Cardiac muscle cell (in vitro differentiated cells and primary cell): Measurements from ENCODE around the gene EDEM2. TPM values are rescaled to one million over a fixed set of nuclear protein-coding genes. Genes with fewer than 3 reads are reported as not detected.
A peak's percentile ranks its signal among the peaks of the same experiment; 100 is the strongest.
"Not testable (repeated sequence)": the region's sequence is repeated elsewhere in the genome, so short reads cannot be mapped to it uniquely, and the experiment has no call there.

Experiments used
- DNase-seq, 2 donors: peaks; one replicate each; pipeline versions ENCODE4 v3.0.0 to v3.0.0-alpha.2; 2010 to 2017; ENCODE audit warnings: low read depth in 1 of 2, low spot score in 1 of 2
- H3K27ac ChIP-seq: fragments of 200-600 bp; sonication (generic); 2 replicates; pipeline ENCODE4 v1.5.1; 2016
- H3K27me3 ChIP-seq: fragments of 200-600 bp; sonication (generic); 2 replicates; pipeline ENCODE4 v1.6.0; 2016; ENCODE audit warnings: control low read depth
- H3K36me3 ChIP-seq: fragments of 200-600 bp; sonication (generic); 2 replicates; pipeline ENCODE4 v1.5.1; 2016; ENCODE audit warnings: control low read depth
- H3K4me1 ChIP-seq: fragments of 200-600 bp; sonication (generic); 2 replicates; pipeline ENCODE4 v1.8.1; 2017; ENCODE audit warnings: low read depth, mild to moderate bottlenecking, mixed run types
- H3K4me3 ChIP-seq: fragments of 200-600 bp; sonication (generic); 2 replicates; pipeline ENCODE4 v1.5.1; 2016; ENCODE audit warnings: mild to moderate bottlenecking
- H3K9me3 ChIP-seq: fragments of 200-600 bp; sonication (generic); 2 replicates; pipeline ENCODE4 v1.5.1; 2017; ENCODE audit warnings: low read depth, mild to moderate bottlenecking, control low read depth
- polyA plus RNA-seq: library from polyadenylated mRNA; unstranded; fragments of >200 nt; fragmentation: Nextera tagmentation; extraction: Ambion mirVana; gene quantifications from 2 replicates; pipeline ENCODE4 v1.2.1, GENCODE V29; 2016
- total RNA-seq: library from RNA; depleted of rRNA; stranded (reverse); fragments of >200 nt; gene quantifications from 2 replicates; pipeline ENCODE4 v1.2.3, GENCODE V29; 2016
- TF ChIP-seq, protein P1 (sequence below): IDR thresholded peaks from 2 replicates; pipeline ENCODE4 v1.5.1; 2012; ENCODE audit warnings: low read depth, mild to moderate bottlenecking, low read length

EDEM2 gene
- total and polyA plus RNA-seq, 2 experiments from 2014 or later, result 40.1 to 57.5 TPM

DNA sequence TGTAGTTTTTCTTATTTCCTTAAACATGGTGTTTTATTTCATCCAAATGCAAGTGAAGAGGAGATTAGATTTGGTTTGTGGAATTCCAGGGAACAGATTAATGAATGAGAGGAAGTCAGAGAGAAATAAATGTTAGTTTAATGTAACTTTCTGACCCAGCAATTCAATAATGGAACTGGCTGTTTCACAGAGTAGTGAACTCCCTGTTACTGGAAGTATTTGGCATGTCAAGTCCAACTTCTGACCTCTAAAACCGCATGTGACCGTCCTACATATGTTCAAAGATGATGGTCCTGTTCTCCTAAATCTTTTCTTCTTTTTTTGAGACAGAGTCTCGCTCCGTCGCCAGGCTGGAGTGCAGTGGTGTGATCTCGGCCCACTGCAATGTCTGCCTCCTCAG, 43.4 kb upstream of the EDEM2 start:
- DNase-seq, result no peak
- Histone ChIP-seq H3K4me1 (peaks cover 43% of the 10 kb centered on the region), H3K27me3 (no peaks in the 10 kb centered on the region), H3K36me3 (no peaks in the 10 kb centered on the region), H3K27ac (peak overlapping the region; percentile 94), H3K4me3 (no peak overlapping the region), H3K9me3 (no peaks in the 10 kb centered on the region)
- TF ChIP-seq, protein P1, sequence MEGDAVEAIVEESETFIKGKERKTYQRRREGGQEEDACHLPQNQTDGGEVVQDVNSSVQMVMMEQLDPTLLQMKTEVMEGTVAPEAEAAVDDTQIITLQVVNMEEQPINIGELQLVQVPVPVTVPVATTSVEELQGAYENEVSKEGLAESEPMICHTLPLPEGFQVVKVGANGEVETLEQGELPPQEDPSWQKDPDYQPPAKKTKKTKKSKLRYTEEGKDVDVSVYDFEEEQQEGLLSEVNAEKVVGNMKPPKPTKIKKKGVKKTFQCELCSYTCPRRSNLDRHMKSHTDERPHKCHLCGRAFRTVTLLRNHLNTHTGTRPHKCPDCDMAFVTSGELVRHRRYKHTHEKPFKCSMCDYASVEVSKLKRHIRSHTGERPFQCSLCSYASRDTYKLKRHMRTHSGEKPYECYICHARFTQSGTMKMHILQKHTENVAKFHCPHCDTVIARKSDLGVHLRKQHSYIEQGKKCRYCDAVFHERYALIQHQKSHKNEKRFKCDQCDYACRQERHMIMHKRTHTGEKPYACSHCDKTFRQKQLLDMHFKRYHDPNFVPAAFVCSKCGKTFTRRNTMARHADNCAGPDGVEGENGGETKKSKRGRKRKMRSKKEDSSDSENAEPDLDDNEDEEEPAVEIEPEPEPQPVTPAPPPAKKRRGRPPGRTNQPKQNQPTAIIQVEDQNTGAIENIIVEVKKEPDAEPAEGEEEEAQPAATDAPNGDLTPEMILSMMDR, result no peak

DNA sequence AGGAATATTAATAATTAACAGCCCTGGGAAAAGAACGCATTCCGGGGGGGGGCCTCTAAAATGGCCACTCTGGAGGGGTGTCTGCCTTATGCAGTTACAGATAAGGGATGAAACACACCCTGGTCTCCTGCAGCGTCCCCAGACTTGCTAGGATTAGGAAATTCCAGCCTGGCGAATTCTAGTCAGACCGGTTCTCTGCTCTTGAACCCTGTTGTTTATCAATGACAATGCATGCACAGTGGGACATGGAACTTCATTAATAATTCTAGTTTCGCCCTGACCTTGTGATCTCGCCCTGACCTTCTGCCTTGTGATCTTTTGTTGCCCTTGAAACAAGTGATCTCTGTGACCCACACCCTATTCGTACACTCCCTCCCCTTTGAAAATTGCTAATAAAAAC, 42.1 kb upstream of the EDEM2 start:
- not testable (repeated sequence) for H3K27me3 ChIP-seq, H3K9me3 ChIP-seq, DNase-seq, H3K36me3 ChIP-seq, H3K4me3 ChIP-seq, H3K27ac ChIP-seq
- peaks cover 40% of the 10 kb centered on the region for H3K4me1 ChIP-seq

DNA sequence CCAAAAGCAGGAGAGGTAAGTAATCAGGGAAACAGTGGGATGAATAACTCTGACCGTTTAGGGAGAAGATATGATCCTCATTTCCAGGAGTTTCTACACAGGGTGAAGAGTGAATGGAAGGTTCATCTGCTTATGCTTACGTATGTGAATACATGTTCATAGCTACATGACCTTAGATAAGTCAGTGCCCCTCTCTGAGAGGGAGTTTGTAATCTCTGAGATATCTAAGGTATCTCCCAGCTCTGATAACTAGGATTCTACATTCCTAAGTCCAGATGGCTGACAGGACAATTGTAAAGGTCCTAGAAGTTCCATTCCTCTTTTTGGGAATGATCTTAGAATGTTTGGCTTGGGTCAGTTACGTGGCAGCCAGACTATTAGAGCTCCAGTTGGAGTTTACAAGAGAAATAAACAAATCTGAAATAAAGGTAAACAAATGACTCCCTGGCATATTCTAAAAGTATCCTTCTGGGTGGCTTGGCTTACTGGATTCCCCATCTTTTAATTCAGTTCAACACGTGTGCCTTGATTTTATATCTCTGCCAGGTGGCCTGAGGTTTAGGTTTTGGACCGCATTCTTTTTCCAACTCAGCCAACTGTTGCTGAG, 40.6 kb upstream of the EDEM2 start:
- Histone ChIP-seq H3K4me3 (no peak overlapping the region), H3K27ac (peak overlapping the region; percentile 29), H3K9me3 (no peaks in the 10 kb centered on the region), H3K27me3 (no peaks in the 10 kb centered on the region), H3K36me3 (no peaks in the 10 kb centered on the region), H3K4me1 (peaks cover 24% of the 10 kb centered on the region)
- TF ChIP-seq, protein P1, result no peak
- no peak for DNase-seq

GRCh38 chr20:35186691-35187289, 39.7 kb upstream of the EDEM2 start:
- H3K9me3 ChIP-seq, H3K4me3 ChIP-seq, DNase-seq, H3K36me3 ChIP-seq, H3K27ac ChIP-seq, H3K27me3 ChIP-seq: not testable (repeated sequence)
- peaks cover 18% of the 10 kb centered on the region for H3K4me1 ChIP-seq

DNA sequence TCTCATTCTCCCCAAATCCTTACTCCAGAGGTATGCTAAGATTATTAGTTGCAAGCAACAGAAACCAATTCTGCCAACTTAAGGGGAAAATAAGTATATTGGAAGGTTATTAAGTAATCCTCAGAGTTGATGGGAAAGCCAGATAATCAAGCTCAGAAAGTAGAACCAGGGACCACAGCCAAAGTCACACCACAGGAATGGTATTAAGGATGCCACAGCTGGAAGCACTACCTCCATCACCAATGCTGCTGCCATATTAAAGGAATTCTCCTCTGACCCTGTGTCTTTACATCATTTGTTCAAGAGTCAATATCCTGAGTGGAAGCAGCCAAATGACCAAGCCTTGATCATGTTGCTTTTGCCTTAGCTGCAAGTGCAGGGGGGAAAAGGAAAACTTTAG, 34.6 kb upstream of the EDEM2 start:
- no peak overlapping the region for H3K27ac ChIP-seq
- H3K9me3 ChIP-seq, result no peaks in the 10 kb centered on the region
- TF ChIP-seq, protein P1, result no peak
- H3K27me3 ChIP-seq, result no peaks in the 10 kb centered on the region
- H3K36me3 ChIP-seq, result no peaks in the 10 kb centered on the region
- H3K4me3 ChIP-seq, result no peak overlapping the region
- no peaks in the 10 kb centered on the region for H3K4me1 ChIP-seq
- no peak for DNase-seq

GRCh38 chr20:35180266-35180665, 33.1 kb upstream of the EDEM2 start:
- no peak overlapping the region for H3K4me3 ChIP-seq
- no peaks in the 10 kb centered on the region for H3K9me3 ChIP-seq
- H3K27me3 ChIP-seq, result no peaks in the 10 kb centered on the region

More at GRCh38 chr20:35180266-35180665, 33.1 kb upstream of the EDEM2 start:
- H3K27ac ChIP-seq, result no peak overlapping the region
- no peaks in the 10 kb centered on the region for H3K36me3 ChIP-seq
- no peak for DNase-seq
- no peaks in the 10 kb centered on the region for H3K4me1 ChIP-seq
- TF ChIP-seq, protein P1, result no peak
